MCF 10A (cell line): Measurements from ENCODE around the gene NGDN. TPM values are rescaled to one million over a fixed set of nuclear protein-coding genes. Genes with fewer than 3 reads are reported as not detected.

Source experiments
- BruUV-seq: library from RNA; stranded (reverse); fragments of 400-500 nt; replicated peaks from 2 replicates; lab custom pipeline; 2021; lab: Mats Ljungman, UMichigan
- CTCF ChIA-PET: fragments of 300-600 bp; sonication (Branson Sonifier 250); formaldehyde crosslinking; extraction: SDS; loops from one replicate; lab custom pipeline; 2021; ENCODE audit warnings: antibody characterized with exemption, inconsistent platforms; lab: Yijun Ruan, JAX
- POLR2A ChIA-PET: fragments of 300-600, 350-650 bp; sonication (Branson Sonifier 250); formaldehyde crosslinking; extraction: SDS; loops from one replicate; lab custom pipeline; 2020; ENCODE audit warnings: antibody characterized with exemption, inconsistent platforms; lab: Yijun Ruan, JAX
- DNase-seq: peaks from one replicate; pipeline ENCODE4 v3.0.0-alpha.2; 2018; ENCODE audit not compliant: unreplicated experiment
- H3K27ac Mint-ChIP-seq: one replicate; pipeline ENCODE4 v1.8.0; 2022; ENCODE audit warnings: mild to moderate bottlenecking, low read depth, mixed read lengths; ENCODE audit not compliant: unreplicated experiment
- H3K27me3 Mint-ChIP-seq: one replicate; pipeline ENCODE4 v1.8.0; 2022; ENCODE audit warnings: mixed read lengths; ENCODE audit not compliant: insufficient read depth, unreplicated experiment
- H3K36me3 Mint-ChIP-seq: one replicate; pipeline ENCODE4 v1.8.0; 2022; ENCODE audit warnings: mild to moderate bottlenecking, moderate library complexity, mixed read lengths; ENCODE audit not compliant: insufficient read depth, unreplicated experiment
- H3K4me1 Mint-ChIP-seq: one replicate; pipeline ENCODE4 v1.8.0; 2022; ENCODE audit warnings: mixed read lengths; ENCODE audit not compliant: insufficient read depth, unreplicated experiment
- H3K4me3 Mint-ChIP-seq: one replicate; pipeline ENCODE4 v1.8.0; 2022; ENCODE audit warnings: mild to moderate bottlenecking, moderate library complexity, mixed read lengths; ENCODE audit not compliant: unreplicated experiment
- H3K9me3 Mint-ChIP-seq: one replicate; pipeline ENCODE4 v1.8.0; 2022; ENCODE audit warnings: mixed read lengths; ENCODE audit not compliant: unreplicated experiment
- CTCF ChIP-seq: fragments of 200-600 bp; IDR thresholded peaks from one replicate; pipeline ENCODE4 v1.8.0; 2022; ENCODE audit warnings: antibody characterized with exemption, mild to moderate bottlenecking; ENCODE audit not compliant: unreplicated experiment
- intact Hi-C: fragments of 100-400 bp; cut with micrococcal nuclease; formaldehyde crosslinking; loops from 2 replicates; pipeline ENCODE4 v1.14.1; 2022
- total RNA-seq: library from RNA; stranded (reverse); gene quantifications from 2 replicates; pipeline ENCODE4 v1.2.3, GENCODE V29; 2022

The NGDN gene
- total RNA-seq, 1 experiment from 2014 or later: 46.8 TPM

GRCh38 chr14:23432102-23432925 lies 37.2 kb upstream of the NGDN start:
- H3K9me3 Mint-ChIP-seq: no peaks in the 10 kb centered on the region
- peaks cover 55% of the 10 kb centered on the region for H3K27me3 Mint-ChIP-seq
- H3K4me3 Mint-ChIP-seq: no peak overlapping the region
- no peak for TF ChIP-seq CTCF
- intact Hi-C loops: no loop called here
- no peak for DNase-seq
- H3K4me1 Mint-ChIP-seq: no peaks in the 10 kb centered on the region
- CTCF ChIA-PET: interaction anchor here (0.5 to 0.6 kb wide), 2 partner anchors 104 to 131 kb away, joined by 3 to 4 read pairs; no protein-coding TSS in a partner anchor
- POLR2A ChIA-PET: no interaction called here
- no peak overlapping the region for H3K27ac Mint-ChIP-seq
- H3K36me3 Mint-ChIP-seq: no peaks in the 10 kb centered on the region
- no TSS peak for BruUV-seq

DNA sequence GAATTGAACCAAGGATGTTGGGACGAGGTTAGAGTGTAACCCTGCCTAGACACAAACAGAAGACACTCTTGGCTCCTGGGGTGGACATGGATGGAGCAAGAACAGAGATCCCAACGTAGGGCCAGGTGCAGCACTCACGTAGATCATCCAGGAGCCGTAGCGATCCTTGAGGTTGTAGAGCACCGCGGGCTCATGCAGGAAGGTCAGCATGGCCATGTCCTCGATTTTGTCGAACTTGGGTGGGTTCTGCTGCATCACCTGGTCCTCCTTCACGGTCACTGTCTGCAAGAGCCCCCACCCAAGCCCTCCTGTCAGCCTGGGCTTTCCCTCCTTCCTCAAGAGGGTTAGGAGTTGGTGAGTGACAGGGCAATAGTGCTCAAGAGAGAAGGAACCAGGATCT lies 36.6 kb upstream of the NGDN start:
- peaks cover 55% of the 10 kb centered on the region for H3K27me3 Mint-ChIP-seq
- H3K36me3 Mint-ChIP-seq: no peaks in the 10 kb centered on the region
- BruUV-seq: no TSS peak
- ChIA-PET CTCF (interaction anchor here (0.5 kb wide), 1 partner anchor 104 kb away, joined by 4 read pairs; no protein-coding TSS in a partner anchor), POLR2A (no interaction called here)
- no peak overlapping the region for H3K4me3 Mint-ChIP-seq
- DNase-seq: no peak
- intact Hi-C loops: no loop called here
- TF ChIP-seq CTCF: no peak
- H3K4me1 Mint-ChIP-seq: no peaks in the 10 kb centered on the region
- no peaks in the 10 kb centered on the region for H3K9me3 Mint-ChIP-seq
- H3K27ac Mint-ChIP-seq: no peak overlapping the region

- no peak overlapping the region for H3K4me3 Mint-ChIP-seq
- H3K27ac Mint-ChIP-seq: no peak overlapping the region
- H3K27me3 Mint-ChIP-seq: peaks cover 55% of the 10 kb centered on the region
- DNase-seq: no peak
- CTCF ChIA-PET: interaction anchor here (0.5 kb wide), 1 partner anchor 469 kb away, joined by 5 read pairs; no protein-coding TSS in a partner anchor
- no TSS peak for BruUV-seq
- POLR2A ChIA-PET: interaction anchor here (0.7 kb wide), 1 partner anchor 17 kb away, joined by 4 read pairs; no protein-coding TSS in a partner anchor
- no peaks in the 10 kb centered on the region for H3K4me1 Mint-ChIP-seq
- intact Hi-C loops: no loop called here
- H3K9me3 Mint-ChIP-seq: no peaks in the 10 kb centered on the region
- no peak for TF ChIP-seq CTCF
- H3K36me3 Mint-ChIP-seq: no peaks in the 10 kb centered on the region
These were observed 36.0 kb upstream of the NGDN start for GRCh38 chr14:23433457-23433856.

GRCh38 chr14:23434488-23435222 lies 34.8 kb upstream of the NGDN start:
- DNase-seq: no peak
- BruUV-seq: no TSS peak
- Mint-ChIP-seq H3K4me3 (no peak overlapping the region), H3K27ac (no peak overlapping the region), H3K4me1 (no peaks in the 10 kb centered on the region), H3K36me3 (no peaks in the 10 kb centered on the region), H3K9me3 (no peaks in the 10 kb centered on the region), H3K27me3 (peaks cover 54% of the 10 kb centered on the region)
- intact Hi-C loops: no loop called here
- ChIA-PET CTCF (interaction anchor here (0.6 to 2.5 kb wide), 2 partner anchors 16 to 55 kb away, joined by 3 to 7 read pairs; no protein-coding TSS in a partner anchor), POLR2A (no interaction called here)
- no peak for TF ChIP-seq CTCF
